Glomerular visceral epithelial cell (primary cell): ENCODE results near the gene STX1A.

ENCODE experiments used
- DNase-seq: peaks from one replicate; pipeline ENCODE4 v3.0.0-alpha.2; 2016; ENCODE audit errors: extremely low spot score

Gene STX1A

GRCh38 chr7:73649576-73649975, 69.9 kb downstream of the STX1A start:
- DNase-seq, result no peak
